Measurements from ENCODE around the gene EHD1.

The EHD1 gene

GRCh38 chr11:64809781-64810241 is 68.6 kb downstream of the EHD1 start:
- ChIA-PET CTCF (interaction anchor here (1.0 kb wide), 1 partner anchor 23 kb away, joined by 3 read pairs; no protein-coding TSS in a partner anchor), POLR2A (interaction anchor here (1.1 to 2.1 kb wide), 2 partner anchors 31 to 231 kb away, joined by 3 to 4 read pairs; partner anchors contain the start of gene SAC3D1)
- DNase-seq (ENCODE audit: extremely low spot score) = peak; percentile 36
- TF ChIP-seq PKNOX1 (IDR thresholded peaks at IDR 0.05) (peak; percentile 77), FOXA1 (IDR thresholded peaks at IDR 0.05) (no peak)

GRCh38 chr11:64805481-64805880 is 72.9 kb downstream of the EHD1 start:
- no peak for TF ChIP-seq ARNT (IDR thresholded peaks at IDR 0.05)
- TF ChIP-seq ELF4 (IDR thresholded peaks at IDR 0.05) = no peak
- TF ChIP-seq SUZ12 (IDR thresholded peaks at IDR 0.05) = no peak
- TF ChIP-seq LEF1 (IDR thresholded peaks at IDR 0.05; ENCODE audit: borderline replicate concordance) = no peak
- TF ChIP-seq FOXK2 (IDR thresholded peaks at IDR 0.05) = no peak
- TF ChIP-seq FOXA1 (IDR thresholded peaks at IDR 0.05) = no peak
- no peak for TF ChIP-seq FOXM1 (IDR thresholded peaks at IDR 0.05; ENCODE audit: borderline replicate concordance)
- TF ChIP-seq NFRKB (IDR thresholded peaks at IDR 0.05) = no peak
- TF ChIP-seq SP1 (IDR thresholded peaks at IDR 0.05) = no peak
- TF ChIP-seq CTBP1 (IDR thresholded peaks at IDR 0.05; ENCODE audit: borderline replicate concordance) = no peak
- TF ChIP-seq ZNF384 (IDR thresholded peaks at IDR 0.05) = no peak
- TF ChIP-seq TARDBP (IDR thresholded peaks at IDR 0.05) = no peak
- no peak for TF ChIP-seq L3MBTL2 (conservative IDR thresholded peaks at IDR 0.05)
- TF ChIP-seq PKNOX1 (IDR thresholded peaks at IDR 0.05) = no peak
- no peak for TF ChIP-seq BHLHE40 (IDR thresholded peaks at IDR 0.05; ENCODE audit: borderline replicate concordance)
- DNase-seq (ENCODE audit: extremely low spot score) = no peak
- CTCF ChIA-PET = no interaction called here
- POLR2A ChIA-PET = no interaction called here

GRCh38 chr11:64804346-64805210 is 73.8 kb downstream of the EHD1 start:
- POLR2A ChIA-PET = interaction anchor here (0.7 kb wide), 1 partner anchor 26 kb away, joined by 5 read pairs; no protein-coding TSS in a partner anchor
- no peak for TF ChIP-seq FOXK2 (IDR thresholded peaks at IDR 0.05)
- TF ChIP-seq SUZ12 (IDR thresholded peaks at IDR 0.05) = no peak
- no peak for TF ChIP-seq ELF4 (IDR thresholded peaks at IDR 0.05)
- no peak for TF ChIP-seq NFRKB (IDR thresholded peaks at IDR 0.05)
- no peak for TF ChIP-seq FOXA1 (IDR thresholded peaks at IDR 0.05)
- TF ChIP-seq ZNF384 (IDR thresholded peaks at IDR 0.05) = no peak
- TF ChIP-seq TARDBP (IDR thresholded peaks at IDR 0.05) = no peak
- TF ChIP-seq L3MBTL2 (conservative IDR thresholded peaks at IDR 0.05) = no peak
- no peak for TF ChIP-seq ARNT (IDR thresholded peaks at IDR 0.05)
- TF ChIP-seq LEF1 (IDR thresholded peaks at IDR 0.05; ENCODE audit: borderline replicate concordance) = no peak
- TF ChIP-seq HDGF (IDR thresholded peaks at IDR 0.05; ENCODE audit: borderline replicate concordance) = no peak
- no peak for TF ChIP-seq PKNOX1 (IDR thresholded peaks at IDR 0.05)
- no peak for TF ChIP-seq BHLHE40 (IDR thresholded peaks at IDR 0.05; ENCODE audit: borderline replicate concordance)
- TF ChIP-seq FOXM1 (IDR thresholded peaks at IDR 0.05; ENCODE audit: borderline replicate concordance) = no peak
- TF ChIP-seq CTBP1 (IDR thresholded peaks at IDR 0.05; ENCODE audit: borderline replicate concordance) = no peak
- no peak for TF ChIP-seq SP1 (IDR thresholded peaks at IDR 0.05)
- no peak for DNase-seq (ENCODE audit: extremely low spot score)
- CTCF ChIA-PET = interaction anchor here (0.7 to 1.0 kb wide), 5 partner anchors 9 to 192 kb away, joined by 3 to 5 read pairs (median 3); partner anchors contain the start of gene BATF2

GRCh38 chr11:64803846-64804345 is 74.5 kb downstream of the EHD1 start:
- CTCF ChIA-PET = interaction anchor here (0.7 to 1.0 kb wide), 5 partner anchors 9 to 193 kb away, joined by 3 to 5 read pairs (median 3); partner anchors contain the start of gene BATF2
- POLR2A ChIA-PET = interaction anchor here (0.7 to 1.8 kb wide), 4 partner anchors 25 to 331 kb away, joined by 3 to 6 read pairs (median 4); partner anchors contain the start of gene SF1

More at GRCh38 chr11:64803846-64804345, 74.5 kb downstream of the EHD1 start:
- no peak for DNase-seq (ENCODE audit: extremely low spot score)
- TF ChIP-seq FOXK2 (IDR thresholded peaks at IDR 0.05) (no peak), FOXA1 (IDR thresholded peaks at IDR 0.05) (no peak), ELF4 (IDR thresholded peaks at IDR 0.05) (no peak), PKNOX1 (IDR thresholded peaks at IDR 0.05) (no peak)

Measured in HEK293T (cell line).